IMR-90 (cell line): Measurements from ENCODE around the gene CMIP. TPM values are rescaled to one million over a fixed set of nuclear protein-coding genes. Genes with fewer than 3 reads are reported as not detected.

ENCODE experiments used
- ATAC-seq: fragments of 200-7000 bp; cut with Tn5 transposase; 2 replicates; pipeline ENCODE4 v1.9.1; 2020; ENCODE audit warnings: low read depth, mild to moderate bottlenecking, moderate library complexity
- BruUV-seq: library from RNA; stranded (reverse); fragments of 400-500 nt; replicated peaks from 2 replicates; lab custom pipeline; 2021; lab: Mats Ljungman, UMichigan
- CTCF ChIA-PET: fragments of 300-600 bp; formaldehyde crosslinking; extraction: SDS; loops from one replicate; lab custom pipeline; 2021; ENCODE audit warnings: antibody characterized with exemption; lab: Yijun Ruan, JAX
- POLR2A ChIA-PET: fragments of 300-600 bp; sonication (Branson Sonifier 250); formaldehyde crosslinking; loops from one replicate; lab custom pipeline; 2022; ENCODE audit warnings: antibody characterized with exemption; ENCODE audit not compliant: unreplicated experiment; lab: Charles Lee
- DNase-seq: peaks from one replicate; pipeline ENCODE4 v3.0.0; 2013
- H2AFZ ChIP-seq: replicated peaks from 2 replicates; pipeline ENCODE3; 2013; ENCODE audit warnings: low read length, mild to moderate bottlenecking; ENCODE audit not compliant: poor library complexity
- H2AK5ac ChIP-seq: 2 replicates; pipeline ENCODE4 v1.6.1; 2013; ENCODE audit warnings: low read depth, low read length, inconsistent platforms
- H2AK9ac ChIP-seq: replicated peaks from 2 replicates; pipeline ENCODE3; 2013; ENCODE audit warnings: mild to moderate bottlenecking, low read depth, low read length, moderate library complexity; ENCODE audit not compliant: poor library complexity
- H2BK120ac ChIP-seq: 2 replicates; pipeline ENCODE4 v1.6.1; 2013; ENCODE audit warnings: low read depth, low read length, inconsistent platforms
- H2BK15ac ChIP-seq: 3 replicates; pipeline ENCODE4 v1.6.1; 2013; ENCODE audit warnings: low read depth, low read length, inconsistent platforms
- H2BK20ac ChIP-seq: 2 replicates; pipeline ENCODE4 v1.6.1; 2013; ENCODE audit warnings: low read depth, mild to moderate bottlenecking, inconsistent platforms, low read length, moderate library complexity
- H2BK5ac ChIP-seq: 2 replicates; pipeline ENCODE4 v1.6.1; 2013; ENCODE audit warnings: mild to moderate bottlenecking, low read depth, low read length, inconsistent platforms; ENCODE audit not compliant: poor library complexity, severe bottlenecking
- H3K14ac ChIP-seq: replicated peaks from 2 replicates; pipeline ENCODE4 v1.6.1; 2013; ENCODE audit warnings: low read depth, low read length, inconsistent platforms
- H3K18ac ChIP-seq: 2 replicates; pipeline ENCODE4 v1.6.1; 2013; ENCODE audit warnings: low read depth, low read length, control low read depth
- H3K23ac ChIP-seq: 2 replicates; pipeline ENCODE4 v1.6.1; 2013; ENCODE audit warnings: low read depth, low read length, inconsistent platforms
- H3K27ac ChIP-seq: 2 replicates; pipeline ENCODE4 v1.5.1; 2013; ENCODE audit warnings: mild to moderate bottlenecking, control low read depth, low read length; ENCODE audit not compliant: insufficient read depth
- H3K27me3 ChIP-seq: 2 replicates; pipeline ENCODE4 v1.6.1; 2013; ENCODE audit warnings: low read length; ENCODE audit not compliant: control insufficient read depth, insufficient read depth
- H3K36me3 ChIP-seq: 2 replicates; pipeline ENCODE4 v1.6.1; 2013; ENCODE audit warnings: low read length, mixed read lengths; ENCODE audit not compliant: control insufficient read depth, insufficient read depth
- H3K4ac ChIP-seq: 2 replicates; pipeline ENCODE4 v1.6.1; 2013; ENCODE audit warnings: low read depth, low read length, inconsistent platforms
- H3K4me1 ChIP-seq: 2 replicates; pipeline ENCODE4 v1.6.1; 2013; ENCODE audit warnings: low read length, mixed read lengths; ENCODE audit not compliant: control insufficient read depth, insufficient read depth
- H3K4me2 ChIP-seq: 2 replicates; pipeline ENCODE4 v1.6.1; 2013; ENCODE audit warnings: low read depth, mild to moderate bottlenecking, control low read depth, low read length, moderate library complexity
- H3K4me3 ChIP-seq: 2 replicates; pipeline ENCODE4 v1.5.1; 2013; ENCODE audit warnings: low read depth, mild to moderate bottlenecking, control low read depth, low read length, moderate library complexity; ENCODE audit not compliant: insufficient read depth
- H3K56ac ChIP-seq: 2 replicates; pipeline ENCODE4 v1.6.1; 2013; ENCODE audit warnings: low read length, inconsistent platforms; ENCODE audit not compliant: insufficient read depth; ENCODE audit errors: extremely low read depth
- H3K79me1 ChIP-seq, 2 experiments: 2 replicates each; pipeline ENCODE4 v1.6.1; 2013; ENCODE audit warnings: low read length in 2 of 2, inconsistent platforms in 1 of 2, low read depth in 1 of 2
- H3K9ac ChIP-seq: 2 replicates; pipeline ENCODE4 v1.6.1; 2013; ENCODE audit warnings: low read depth, low read length, control low read depth
- H3K9me1 ChIP-seq: 2 replicates; pipeline ENCODE4 v1.6.1; 2013; ENCODE audit warnings: low read length, inconsistent platforms; ENCODE audit not compliant: insufficient read depth
- H3K9me3 ChIP-seq: 2 replicates; pipeline ENCODE4 v1.6.1; 2013; ENCODE audit warnings: low read length; ENCODE audit not compliant: control insufficient read depth, insufficient read depth
- H4K20me1 ChIP-seq: 2 replicates; pipeline ENCODE4 v1.6.1; 2013; ENCODE audit warnings: low read length, inconsistent platforms; ENCODE audit not compliant: insufficient read depth
- H4K5ac ChIP-seq: 2 replicates; pipeline ENCODE4 v1.6.1; 2013; ENCODE audit warnings: mild to moderate bottlenecking, low read depth, low read length, control low read depth
- H4K8ac ChIP-seq, 2 experiments: 2 replicates each; pipeline ENCODE4 v1.6.1; 2013; ENCODE audit warnings: low read depth in 2 of 2, low read length in 2 of 2, control low read depth in 1 of 2, inconsistent platforms in 1 of 2
- H4K91ac ChIP-seq: 2 replicates; pipeline ENCODE4 v1.6.1; 2013; ENCODE audit warnings: low read depth, low read length, inconsistent platforms; ENCODE audit not compliant: insufficient read depth
- BHLHE40 ChIP-seq: fragments of 150-350 bp; IDR thresholded peaks from 2 replicates; pipeline ENCODE4 v1.6.1; 2016; ENCODE audit warnings: mild to moderate bottlenecking, low read depth, low read length
- CEBPB ChIP-seq: IDR thresholded peaks from 2 replicates; pipeline ENCODE4 v1.6.1; 2012; ENCODE audit warnings: low read depth, low read length, improper control_type of control experiment
- CHD1 ChIP-seq: IDR thresholded peaks from 2 replicates; pipeline ENCODE4 v1.6.1; 2012; ENCODE audit warnings: low read depth, low read length, improper control_type of control experiment
- FOS ChIP-seq: fragments of 150-350 bp; IDR thresholded peaks from 2 replicates; pipeline ENCODE4 v1.6.1; 2016; ENCODE audit warnings: low read depth, low read length
- MAZ ChIP-seq: IDR thresholded peaks from 2 replicates; pipeline ENCODE4 v1.6.1; 2012; ENCODE audit warnings: low read depth, mild to moderate bottlenecking, low read length, improper control_type of control experiment, moderate library complexity, borderline replicate concordance
- MXI1 ChIP-seq: IDR thresholded peaks from 2 replicates; pipeline ENCODE4 v1.6.1; 2012; ENCODE audit warnings: low read depth, mild to moderate bottlenecking, low read length, moderate library complexity, borderline replicate concordance
- NFE2L2 ChIP-seq: fragments of 150-350 bp; IDR thresholded peaks from 2 replicates; pipeline ENCODE4 v1.6.1; 2016; ENCODE audit warnings: low read depth, mild to moderate bottlenecking, low read length
- POLR2A ChIP-seq: IDR thresholded peaks from 2 replicates; pipeline ENCODE4 v1.6.1; 2012; ENCODE audit warnings: mild to moderate bottlenecking, low read depth, low read length
- RAD21 ChIP-seq: IDR thresholded peaks from 2 replicates; pipeline ENCODE4 v1.6.1; 2012; ENCODE audit warnings: low read length, improper control_type of control experiment
- RCOR1 ChIP-seq: IDR thresholded peaks from 2 replicates; pipeline ENCODE4 v1.6.1; 2012; ENCODE audit warnings: mild to moderate bottlenecking, low read length, improper control_type of control experiment; ENCODE audit not compliant: insufficient replicate concordance
- RFX5 ChIP-seq: IDR thresholded peaks from 2 replicates; pipeline ENCODE4 v1.8.0; 2012; ENCODE audit warnings: low read depth, mild to moderate bottlenecking, low read length, moderate library complexity
- SMC3 ChIP-seq: fragments of 150-350 bp; IDR thresholded peaks from 2 replicates; pipeline ENCODE4 v1.6.1; 2016; ENCODE audit warnings: low read depth, mild to moderate bottlenecking, antibody characterized with exemption, low read length, moderate library complexity
- WGBS, 2 experiments: methylation state at CpG; one replicate each; pipeline versions ENCODE4 v1.1.5 to v1.1.7; 2013; ENCODE audit warnings: missing lambda C conversion rate in 2 of 2; ENCODE audit not compliant: insufficient read length in 1 of 2; ENCODE audit errors: extremely low coverage in 2 of 2; 5-methylcytosine and 5-hydroxymethylcytosine counted together
- dilution Hi-C: fragments of 300-500 bp; cut with HindIII; formaldehyde crosslinking; loops from one replicate; pipeline ENCODE4 v1.14.3; 2018; ENCODE audit warnings: low sequenced_read_pairs; ENCODE audit not compliant: unreplicated experiment
- in situ Hi-C: fragments of 300-500 bp; cut with MboI; formaldehyde crosslinking; loops from 3 replicates; pipeline ENCODE4 v1.14.3; 2019; ENCODE audit warnings: low sequenced_read_pairs, inconsistent platforms, mixed read lengths
- intact Hi-C: fragments of 100-400 bp; cut with micrococcal nuclease; formaldehyde crosslinking; loops from 2 replicates; pipeline ENCODE4 v1.10.0; 2022
- polyA plus RNA-seq, 3 experiments: library from polyadenylated mRNA; depleted of rRNA; stranded (reverse); fragments of >200 nt; gene quantifications; 2 replicates each; pipeline ENCODE4 v1.2.3, GENCODE V29; 2012; ENCODE audit warnings: low replicate concordance in 1 of 3
- total RNA-seq: library from RNA; depleted of rRNA; stranded (reverse); fragments of >200 nt; gene quantifications from 2 replicates; pipeline ENCODE4 v1.2.3, GENCODE V29; 2012
- TF ChIP-seq, protein P1 (sequence below): fragments of 150-350 bp; IDR thresholded peaks from 2 replicates; pipeline ENCODE4 v1.6.1; 2016; ENCODE audit warnings: low read depth, mild to moderate bottlenecking, low read length, moderate library complexity, borderline replicate concordance
- TF ChIP-seq, protein P2 (sequence below): conservative IDR thresholded peaks from 2 replicates; pipeline ENCODE4 v1.5.1; 2012; ENCODE audit warnings: mild to moderate bottlenecking, low read depth, low read length, improper control_type of control experiment

The CMIP gene
- total and polyA plus RNA-seq, 2 of the 4 experiments (the other 2 are of a cell fraction): 3.2 to 11.6 TPM

DNA sequence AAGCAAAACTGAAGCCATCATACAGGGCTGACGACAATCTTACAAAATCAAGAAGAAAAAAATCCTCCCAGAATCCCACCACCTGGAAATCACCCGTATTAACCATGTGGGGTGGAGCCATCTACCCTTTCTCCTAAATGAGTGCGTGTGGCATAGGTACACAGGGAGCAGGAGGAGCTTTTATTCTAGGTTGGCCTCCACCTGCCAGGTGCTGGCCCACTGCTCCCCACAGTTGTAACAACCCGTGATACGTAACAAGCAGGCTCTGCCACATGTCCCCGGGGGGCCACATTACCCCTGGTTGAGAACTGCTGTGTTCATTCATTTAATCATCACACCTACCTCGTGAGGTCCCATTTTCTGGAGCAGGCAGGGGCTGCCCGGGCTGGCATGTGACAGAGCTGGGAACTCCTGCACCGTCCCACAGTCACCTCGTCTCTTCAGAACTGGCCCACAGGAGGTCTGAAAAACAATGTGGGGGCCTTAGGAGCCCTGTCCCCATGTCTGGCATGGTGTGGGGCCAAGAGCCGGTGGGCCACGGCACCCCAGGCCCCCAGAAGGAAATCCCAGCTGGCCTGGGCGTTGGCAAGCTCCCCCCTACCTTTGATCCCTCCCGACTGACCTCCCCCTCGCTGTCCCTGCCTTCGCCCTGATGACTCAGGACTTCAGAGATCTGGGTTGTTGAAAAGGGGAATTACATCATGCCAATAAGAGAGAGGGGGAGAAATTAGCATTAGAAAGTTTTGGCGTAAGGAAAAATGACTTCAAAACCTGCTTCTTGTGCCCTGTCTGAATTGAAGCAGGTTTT lies 12.9 kb downstream of the CMIP start:
- Histone ChIP-seq H3K4me1 (peaks cover 8% of the 10 kb centered on the region), H3K27ac (no peak overlapping the region), H2BK15ac (peak overlapping the region; percentile 39; the same call in 1 of the 3 replicates), H4K91ac (peak overlapping the region; percentile 65; the same call in 1 of the 2 replicates), H2BK20ac (no peak overlapping the region), H3K23ac (no peak overlapping the region), H3K9me1 (peaks cover 14% of the 10 kb centered on the region), H3K18ac (peak overlapping the region; percentile 19; the same call in 1 of the 2 replicates), H3K56ac (no peak overlapping the region), H3K4ac (peak overlapping the region; percentile 82), H2BK5ac (no peak overlapping the region), H3K9me3 (no peaks in the 10 kb centered on the region), H3K4me2 (peak overlapping the region; percentile 14; the same call in 1 of the 2 replicates), H4K20me1 (peaks cover 86% of the 10 kb centered on the region), H4K8ac (peak overlapping the region in 1 of 2 experiments; percentile 60; a peak in 2 of 4 replicates), H2AFZ (peak overlapping the region; percentile 73), H3K9ac (no peak overlapping the region), H3K79me1 (peaks cover 59 to 94% of the 10 kb centered on the region in 2 experiments), H3K4me3 (no peak overlapping the region), H3K14ac (peak overlapping the region; percentile 61; the same call in 1 of the 2 replicates), H3K36me3 (peaks cover 11% of the 10 kb centered on the region), H2AK5ac (peak overlapping the region; percentile 89), H3K27me3 (no peaks in the 10 kb centered on the region), H4K5ac (no peak overlapping the region), H2AK9ac (peak overlapping the region; percentile 90), H2BK120ac (peak overlapping the region; percentile 72)
- ChIA-PET POLR2A (no interaction called here), CTCF (no interaction called here)
- no TSS peak for BruUV-seq
- dilution Hi-C loops: no loop called here
- intact Hi-C loops: no loop called here
- ATAC-seq (peak; percentile 91), DNase-seq (peak; percentile 76)
- in situ Hi-C loops: no loop called here
- WGBS, 2 experiments: 53% methylated on average over 3 of the region's 17 CpGs; no CpG with 5 or more reads in 1 of the 2 experiments
- no peak for TF ChIP-seq RCOR1
- no peak for TF ChIP-seq MXI1
- TF ChIP-seq, protein P1, sequence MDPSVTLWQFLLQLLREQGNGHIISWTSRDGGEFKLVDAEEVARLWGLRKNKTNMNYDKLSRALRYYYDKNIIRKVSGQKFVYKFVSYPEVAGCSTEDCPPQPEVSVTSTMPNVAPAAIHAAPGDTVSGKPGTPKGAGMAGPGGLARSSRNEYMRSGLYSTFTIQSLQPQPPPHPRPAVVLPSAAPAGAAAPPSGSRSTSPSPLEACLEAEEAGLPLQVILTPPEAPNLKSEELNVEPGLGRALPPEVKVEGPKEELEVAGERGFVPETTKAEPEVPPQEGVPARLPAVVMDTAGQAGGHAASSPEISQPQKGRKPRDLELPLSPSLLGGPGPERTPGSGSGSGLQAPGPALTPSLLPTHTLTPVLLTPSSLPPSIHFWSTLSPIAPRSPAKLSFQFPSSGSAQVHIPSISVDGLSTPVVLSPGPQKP: no peak
- TF ChIP-seq CHD1: no peak
- peak; percentile 72; the same call in 1 of the 2 replicates for TF ChIP-seq CEBPB
- TF ChIP-seq, protein P2, sequence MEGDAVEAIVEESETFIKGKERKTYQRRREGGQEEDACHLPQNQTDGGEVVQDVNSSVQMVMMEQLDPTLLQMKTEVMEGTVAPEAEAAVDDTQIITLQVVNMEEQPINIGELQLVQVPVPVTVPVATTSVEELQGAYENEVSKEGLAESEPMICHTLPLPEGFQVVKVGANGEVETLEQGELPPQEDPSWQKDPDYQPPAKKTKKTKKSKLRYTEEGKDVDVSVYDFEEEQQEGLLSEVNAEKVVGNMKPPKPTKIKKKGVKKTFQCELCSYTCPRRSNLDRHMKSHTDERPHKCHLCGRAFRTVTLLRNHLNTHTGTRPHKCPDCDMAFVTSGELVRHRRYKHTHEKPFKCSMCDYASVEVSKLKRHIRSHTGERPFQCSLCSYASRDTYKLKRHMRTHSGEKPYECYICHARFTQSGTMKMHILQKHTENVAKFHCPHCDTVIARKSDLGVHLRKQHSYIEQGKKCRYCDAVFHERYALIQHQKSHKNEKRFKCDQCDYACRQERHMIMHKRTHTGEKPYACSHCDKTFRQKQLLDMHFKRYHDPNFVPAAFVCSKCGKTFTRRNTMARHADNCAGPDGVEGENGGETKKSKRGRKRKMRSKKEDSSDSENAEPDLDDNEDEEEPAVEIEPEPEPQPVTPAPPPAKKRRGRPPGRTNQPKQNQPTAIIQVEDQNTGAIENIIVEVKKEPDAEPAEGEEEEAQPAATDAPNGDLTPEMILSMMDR: no peak
- no peak for TF ChIP-seq RAD21
- no peak for TF ChIP-seq RFX5
- peak; percentile 66; the same call in 1 of the 2 replicates for TF ChIP-seq FOS
- TF ChIP-seq BHLHE40: no peak
- no peak for TF ChIP-seq POLR2A
- TF ChIP-seq SMC3: no peak
- peak; percentile 31; the same call in 1 of the 2 replicates for TF ChIP-seq MAZ
- TF ChIP-seq NFE2L2: peak; percentile 58
